Liver (tissue), 3 donors: ENCODE results near the gene DEDD2.

ENCODE experiments used
- EGR1 ChIP-seq, 2 donors: IDR thresholded peaks; 2 replicates each; pipeline ENCODE4 v1.6.1; 2016 to 2018; ENCODE audit warnings: antibody characterized with exemption in 2 of 2, low read depth in 2 of 2
- GABPA ChIP-seq, 2 donors: IDR thresholded peaks in 1 of 2; conservative IDR thresholded peaks in 1 of 2; 2 replicates each; pipeline ENCODE4 v1.6.1; 2016; ENCODE audit warnings: antibody characterized with exemption in 2 of 2, mild to moderate bottlenecking in 1 of 2, moderate library complexity in 1 of 2
- SP1 ChIP-seq: IDR thresholded peaks from 2 replicates; pipeline ENCODE4 v1.6.1; 2018; ENCODE audit warnings: antibody characterized with exemption, mild to moderate bottlenecking
- TAF1 ChIP-seq: conservative IDR thresholded peaks from 2 replicates; pipeline ENCODE4 v1.6.1; 2016; ENCODE audit warnings: antibody characterized with exemption, mild to moderate bottlenecking
- TF ChIP-seq, protein P1 (sequence below): fragments of 150-350 bp; IDR thresholded peaks from 2 replicates; pipeline ENCODE4 v1.5.1; 2017; ENCODE audit warnings: improper control_type of control experiment, low read depth, low read length; ENCODE audit not compliant: missing input control
- TF ChIP-seq, protein P2 (sequence below): IDR thresholded peaks from 2 replicates; pipeline ENCODE4 v1.6.1; 2016; ENCODE audit warnings: antibody characterized with exemption
- TF ChIP-seq, protein P3 (sequence below): IDR thresholded peaks from 2 replicates; pipeline ENCODE4 v1.6.1; 2016; ENCODE audit warnings: antibody characterized with exemption, mild to moderate bottlenecking
- donor health status: healthy.
- donor health status: healthy.

DNA sequence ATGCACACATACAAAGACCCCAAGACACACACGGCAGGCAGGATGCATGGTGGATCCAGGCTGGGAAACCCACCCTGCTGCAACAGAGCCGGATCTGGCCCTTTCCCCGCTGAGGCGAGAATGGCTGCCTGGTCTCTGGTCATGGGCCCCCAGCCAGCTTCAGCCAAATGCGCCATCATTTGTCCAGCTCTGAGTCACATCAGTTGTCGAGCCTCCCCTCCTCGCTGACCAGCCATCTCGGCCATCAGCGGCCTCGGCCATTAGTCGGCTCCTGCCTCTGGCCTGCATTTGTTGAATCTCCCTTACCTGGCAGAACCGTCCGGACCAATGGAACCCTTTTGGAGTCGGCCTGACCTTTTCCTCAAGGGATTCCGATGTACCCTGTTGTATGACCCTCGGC, 46.8 kb downstream of the DEDD2 start:
- TF ChIP-seq, protein P1, sequence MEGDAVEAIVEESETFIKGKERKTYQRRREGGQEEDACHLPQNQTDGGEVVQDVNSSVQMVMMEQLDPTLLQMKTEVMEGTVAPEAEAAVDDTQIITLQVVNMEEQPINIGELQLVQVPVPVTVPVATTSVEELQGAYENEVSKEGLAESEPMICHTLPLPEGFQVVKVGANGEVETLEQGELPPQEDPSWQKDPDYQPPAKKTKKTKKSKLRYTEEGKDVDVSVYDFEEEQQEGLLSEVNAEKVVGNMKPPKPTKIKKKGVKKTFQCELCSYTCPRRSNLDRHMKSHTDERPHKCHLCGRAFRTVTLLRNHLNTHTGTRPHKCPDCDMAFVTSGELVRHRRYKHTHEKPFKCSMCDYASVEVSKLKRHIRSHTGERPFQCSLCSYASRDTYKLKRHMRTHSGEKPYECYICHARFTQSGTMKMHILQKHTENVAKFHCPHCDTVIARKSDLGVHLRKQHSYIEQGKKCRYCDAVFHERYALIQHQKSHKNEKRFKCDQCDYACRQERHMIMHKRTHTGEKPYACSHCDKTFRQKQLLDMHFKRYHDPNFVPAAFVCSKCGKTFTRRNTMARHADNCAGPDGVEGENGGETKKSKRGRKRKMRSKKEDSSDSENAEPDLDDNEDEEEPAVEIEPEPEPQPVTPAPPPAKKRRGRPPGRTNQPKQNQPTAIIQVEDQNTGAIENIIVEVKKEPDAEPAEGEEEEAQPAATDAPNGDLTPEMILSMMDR, result no peak
- TF ChIP-seq, protein P2, sequence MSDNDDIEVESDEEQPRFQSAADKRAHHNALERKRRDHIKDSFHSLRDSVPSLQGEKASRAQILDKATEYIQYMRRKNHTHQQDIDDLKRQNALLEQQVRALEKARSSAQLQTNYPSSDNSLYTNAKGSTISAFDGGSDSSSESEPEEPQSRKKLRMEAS, result no peak
- TF ChIP-seq SP1 (no peak), EGR1 (IDR thresholded peaks at IDR 0.05; ENCODE audit: low read depth in 2 of 2) (no peak), GABPA (IDR thresholded peaks at IDR 0.05 in 1 of 2, conservative IDR thresholded peaks at IDR 0.05 in 1 of 2) (no peak), TAF1 (no peak)
- TF ChIP-seq, protein P3, sequence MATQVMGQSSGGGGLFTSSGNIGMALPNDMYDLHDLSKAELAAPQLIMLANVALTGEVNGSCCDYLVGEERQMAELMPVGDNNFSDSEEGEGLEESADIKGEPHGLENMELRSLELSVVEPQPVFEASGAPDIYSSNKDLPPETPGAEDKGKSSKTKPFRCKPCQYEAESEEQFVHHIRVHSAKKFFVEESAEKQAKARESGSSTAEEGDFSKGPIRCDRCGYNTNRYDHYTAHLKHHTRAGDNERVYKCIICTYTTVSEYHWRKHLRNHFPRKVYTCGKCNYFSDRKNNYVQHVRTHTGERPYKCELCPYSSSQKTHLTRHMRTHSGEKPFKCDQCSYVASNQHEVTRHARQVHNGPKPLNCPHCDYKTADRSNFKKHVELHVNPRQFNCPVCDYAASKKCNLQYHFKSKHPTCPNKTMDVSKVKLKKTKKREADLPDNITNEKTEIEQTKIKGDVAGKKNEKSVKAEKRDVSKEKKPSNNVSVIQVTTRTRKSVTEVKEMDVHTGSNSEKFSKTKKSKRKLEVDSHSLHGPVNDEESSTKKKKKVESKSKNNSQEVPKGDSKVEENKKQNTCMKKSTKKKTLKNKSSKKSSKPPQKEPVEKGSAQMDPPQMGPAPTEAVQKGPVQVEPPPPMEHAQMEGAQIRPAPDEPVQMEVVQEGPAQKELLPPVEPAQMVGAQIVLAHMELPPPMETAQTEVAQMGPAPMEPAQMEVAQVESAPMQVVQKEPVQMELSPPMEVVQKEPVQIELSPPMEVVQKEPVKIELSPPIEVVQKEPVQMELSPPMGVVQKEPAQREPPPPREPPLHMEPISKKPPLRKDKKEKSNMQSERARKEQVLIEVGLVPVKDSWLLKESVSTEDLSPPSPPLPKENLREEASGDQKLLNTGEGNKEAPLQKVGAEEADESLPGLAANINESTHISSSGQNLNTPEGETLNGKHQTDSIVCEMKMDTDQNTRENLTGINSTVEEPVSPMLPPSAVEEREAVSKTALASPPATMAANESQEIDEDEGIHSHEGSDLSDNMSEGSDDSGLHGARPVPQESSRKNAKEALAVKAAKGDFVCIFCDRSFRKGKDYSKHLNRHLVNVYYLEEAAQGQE, result no peak
